ENCODE measurements around the gene MTG2.

The MTG2 gene, protein sequence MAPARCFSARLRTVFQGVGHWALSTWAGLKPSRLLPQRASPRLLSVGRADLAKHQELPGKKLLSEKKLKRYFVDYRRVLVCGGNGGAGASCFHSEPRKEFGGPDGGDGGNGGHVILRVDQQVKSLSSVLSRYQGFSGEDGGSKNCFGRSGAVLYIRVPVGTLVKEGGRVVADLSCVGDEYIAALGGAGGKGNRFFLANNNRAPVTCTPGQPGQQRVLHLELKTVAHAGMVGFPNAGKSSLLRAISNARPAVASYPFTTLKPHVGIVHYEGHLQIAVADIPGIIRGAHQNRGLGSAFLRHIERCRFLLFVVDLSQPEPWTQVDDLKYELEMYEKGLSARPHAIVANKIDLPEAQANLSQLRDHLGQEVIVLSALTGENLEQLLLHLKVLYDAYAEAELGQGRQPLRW

DNA sequence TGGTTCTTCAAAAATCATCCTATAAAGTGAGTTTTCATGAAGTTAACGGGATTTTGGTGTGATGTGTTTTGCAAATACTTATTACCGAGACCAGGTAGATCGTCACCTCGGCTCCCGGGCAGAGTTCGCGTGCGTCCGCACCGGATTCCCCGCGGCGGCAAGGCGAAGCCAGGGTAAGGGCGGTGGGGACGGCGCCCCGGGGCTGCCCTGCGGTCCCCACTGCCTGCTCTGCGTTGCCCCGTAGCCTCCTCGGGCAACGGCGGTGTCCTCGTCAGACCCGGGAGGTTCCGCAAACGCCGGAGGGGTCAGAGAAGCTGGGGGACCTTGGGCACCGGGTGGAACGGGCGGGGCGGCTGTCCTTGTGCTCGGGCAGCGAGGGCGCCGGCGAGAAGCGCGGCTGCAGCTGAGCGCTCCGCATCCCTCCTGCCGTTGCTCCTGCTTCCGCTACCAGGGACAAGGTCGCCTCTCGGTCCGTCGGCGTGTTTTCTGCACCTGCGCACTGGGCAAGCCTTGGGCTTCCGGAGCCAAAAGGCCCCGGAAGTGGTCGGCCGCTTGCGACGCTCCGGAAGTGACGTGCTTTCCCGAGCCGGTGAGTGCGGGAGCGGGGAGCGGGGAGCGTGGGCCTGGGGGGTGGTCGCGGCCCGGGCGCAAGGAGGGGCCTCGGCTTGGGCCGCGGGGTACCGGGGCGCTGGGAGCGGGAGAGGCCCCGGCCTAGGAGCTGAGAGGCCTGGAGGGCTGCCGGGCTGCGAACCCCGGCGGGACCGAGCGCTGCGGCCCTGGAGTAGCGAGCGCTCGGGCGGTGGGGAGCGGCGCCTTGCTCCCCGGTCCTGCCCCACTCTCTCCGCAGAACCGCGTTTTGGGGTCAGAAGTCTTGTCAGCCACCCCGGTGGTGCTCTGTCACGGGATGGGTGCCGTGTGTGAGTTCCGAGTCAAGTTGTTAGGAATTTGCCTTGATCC lies at the start of gene MTG2:
MTG2 (plus strand) TSS at position 560 of the 957 bp plus-strand sequence. CDS start 10,393 bp downstream, outside the sequence.
- H3K27me3 Mint-ChIP-seq = no peaks in the 10 kb centered on the region
- H3K36me3 Mint-ChIP-seq = no peaks in the 10 kb centered on the region
- H3K4me3 Mint-ChIP-seq = peak within 1 kb of the TSS; percentile 98
- H3K9me3 Mint-ChIP-seq = no peaks in the 10 kb centered on the region
- H3K27ac Mint-ChIP-seq = peak within 1 kb of the TSS; percentile 99
- peaks cover 49% of the 10 kb centered on the region for H3K4me1 Mint-ChIP-seq
- peak; percentile 96 for ATAC-seq

DNA sequence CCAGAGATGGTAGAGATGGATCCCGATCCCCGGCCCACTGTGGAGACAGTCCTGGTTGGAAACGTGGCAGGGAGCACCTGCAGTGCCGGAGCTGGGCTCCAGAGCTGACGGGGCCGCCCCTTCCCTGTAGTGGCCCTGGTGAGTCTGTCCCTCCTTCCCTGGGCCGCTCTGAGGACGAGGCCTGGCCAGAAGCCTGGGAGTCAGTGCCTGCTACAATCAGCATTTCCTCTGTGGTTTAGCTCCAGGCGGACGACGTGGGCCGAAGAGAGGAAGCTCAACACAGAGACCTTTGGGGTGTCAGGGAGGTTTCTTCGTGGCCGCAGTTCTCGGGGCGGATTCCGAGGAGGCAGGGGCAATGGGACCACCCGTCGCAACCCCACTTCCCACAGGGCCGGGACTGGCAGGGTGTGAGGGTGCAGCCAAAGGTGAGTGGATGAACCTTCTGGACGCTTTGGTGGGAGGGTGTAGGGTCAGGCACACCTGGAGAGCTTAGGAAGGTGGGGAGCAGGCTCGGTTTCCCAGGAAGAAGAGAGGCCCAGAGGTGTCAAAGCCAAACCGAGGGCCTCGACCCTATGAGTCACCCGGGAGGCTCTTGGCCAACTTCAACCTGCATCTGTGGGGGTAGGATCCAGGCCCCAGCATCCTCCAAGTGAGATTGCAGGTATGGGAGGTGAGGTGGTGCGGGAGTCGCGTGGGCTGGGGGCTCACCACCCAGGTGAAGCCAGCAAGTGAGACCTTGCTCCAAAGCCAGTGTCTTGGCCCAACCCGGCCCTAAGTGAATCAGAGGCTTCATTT lies 49.6 kb upstream of the MTG2 start:
- H3K4me1 Mint-ChIP-seq = peaks cover 60% of the 10 kb centered on the region
- no peak overlapping the region for H3K4me3 Mint-ChIP-seq
- no peak for ATAC-seq
- H3K27me3 Mint-ChIP-seq = no peaks in the 10 kb centered on the region
- peaks cover 85% of the 10 kb centered on the region for H3K36me3 Mint-ChIP-seq
- no peaks in the 10 kb centered on the region for H3K9me3 Mint-ChIP-seq
- peak overlapping the region; percentile 38 for H3K27ac Mint-ChIP-seq

DNA sequence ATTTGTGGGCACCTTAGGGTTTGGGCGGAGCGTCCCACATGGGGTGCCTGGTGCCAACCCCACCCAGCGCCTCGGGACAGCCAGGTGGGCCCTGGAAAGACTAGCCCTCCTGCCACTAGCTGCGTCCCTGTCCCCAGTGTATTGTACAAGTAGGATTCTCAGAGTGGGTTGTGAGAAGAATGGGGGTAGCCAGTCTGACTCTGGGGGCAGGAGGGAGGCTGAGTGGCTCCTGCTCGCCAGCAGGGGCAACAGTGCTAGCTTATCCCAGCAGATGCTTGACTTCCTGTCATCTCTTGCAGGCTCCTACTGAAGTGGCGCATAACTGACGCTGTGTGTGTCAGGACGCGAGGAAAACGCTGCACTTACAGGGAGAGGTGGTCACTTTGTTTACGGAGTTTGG lies 49.0 kb upstream of the MTG2 start:
- Mint-ChIP-seq H3K4me3 (no peak overlapping the region), H3K4me1 (peaks cover 55% of the 10 kb centered on the region), H3K27me3 (no peaks in the 10 kb centered on the region), H3K27ac (peak overlapping the region; percentile 38), H3K36me3 (peaks cover 81% of the 10 kb centered on the region), H3K9me3 (no peaks in the 10 kb centered on the region)
- ATAC-seq = peak; percentile 66

DNA sequence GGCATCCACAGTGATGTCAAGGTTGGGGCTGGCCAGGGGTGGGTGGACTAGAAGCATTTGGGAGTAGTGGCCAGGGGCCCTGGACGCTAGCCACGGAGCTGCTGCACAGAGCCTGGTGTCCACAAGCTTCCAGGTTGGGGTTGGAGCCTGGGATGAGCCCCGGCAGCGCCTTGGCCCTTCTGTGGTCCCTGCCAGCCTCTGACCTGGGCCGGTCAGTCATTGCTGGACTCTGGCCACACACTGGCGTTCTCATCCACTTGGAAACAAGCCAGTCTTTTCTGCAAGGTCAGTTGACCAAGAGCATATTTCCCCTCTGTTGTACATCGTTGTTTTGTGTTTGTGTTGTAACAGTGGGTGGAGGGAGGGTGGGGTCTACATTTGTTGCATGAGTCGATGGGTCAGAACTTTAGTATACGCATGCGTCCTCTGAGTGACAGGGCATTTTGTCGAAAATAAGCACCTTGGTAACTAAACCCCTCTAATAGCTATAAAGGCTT lies 48.0 kb upstream of the MTG2 start:
- no peak overlapping the region for H3K4me3 Mint-ChIP-seq
- no peaks in the 10 kb centered on the region for H3K27me3 Mint-ChIP-seq
- no peaks in the 10 kb centered on the region for H3K9me3 Mint-ChIP-seq
- ATAC-seq = no peak
- no peak overlapping the region for H3K27ac Mint-ChIP-seq
- peaks cover 82% of the 10 kb centered on the region for H3K36me3 Mint-ChIP-seq
- peaks cover 49% of the 10 kb centered on the region for H3K4me1 Mint-ChIP-seq

DNA sequence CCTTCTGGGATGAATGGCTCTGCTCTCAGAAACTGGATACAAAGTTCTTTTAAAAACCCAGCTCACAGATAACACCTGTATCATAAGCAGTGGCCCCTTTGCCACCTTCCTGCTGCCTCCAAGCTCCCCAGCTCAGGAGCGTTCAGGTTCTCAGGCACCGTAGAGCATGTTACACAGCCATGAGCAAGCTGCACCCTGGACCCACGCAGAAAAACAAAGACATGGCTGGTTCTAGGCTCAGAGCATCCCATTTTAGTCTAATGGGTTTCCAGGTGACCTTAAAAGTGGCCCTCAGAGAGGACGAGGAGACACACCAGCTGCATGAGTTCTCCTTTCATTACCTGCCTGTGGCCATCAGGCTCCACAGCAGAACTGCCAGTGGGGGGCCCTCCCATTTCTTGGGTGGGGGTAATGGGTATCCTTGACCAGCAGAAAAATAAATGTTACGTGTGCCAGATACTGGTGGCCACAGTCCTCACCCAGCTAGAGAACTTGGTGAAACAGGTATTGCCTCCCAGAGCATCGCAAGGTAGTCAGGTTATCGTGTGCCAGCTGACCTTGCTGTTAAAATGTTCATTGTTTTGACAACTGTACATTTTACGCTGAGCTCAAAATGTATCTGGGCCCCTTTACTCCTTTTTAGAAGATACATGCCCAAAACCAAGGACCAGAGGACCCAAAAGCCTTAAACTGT lies 47.1 kb upstream of the MTG2 start:
- H3K4me3 Mint-ChIP-seq = no peak overlapping the region
- H3K36me3 Mint-ChIP-seq = peaks cover 80% of the 10 kb centered on the region

DNA sequence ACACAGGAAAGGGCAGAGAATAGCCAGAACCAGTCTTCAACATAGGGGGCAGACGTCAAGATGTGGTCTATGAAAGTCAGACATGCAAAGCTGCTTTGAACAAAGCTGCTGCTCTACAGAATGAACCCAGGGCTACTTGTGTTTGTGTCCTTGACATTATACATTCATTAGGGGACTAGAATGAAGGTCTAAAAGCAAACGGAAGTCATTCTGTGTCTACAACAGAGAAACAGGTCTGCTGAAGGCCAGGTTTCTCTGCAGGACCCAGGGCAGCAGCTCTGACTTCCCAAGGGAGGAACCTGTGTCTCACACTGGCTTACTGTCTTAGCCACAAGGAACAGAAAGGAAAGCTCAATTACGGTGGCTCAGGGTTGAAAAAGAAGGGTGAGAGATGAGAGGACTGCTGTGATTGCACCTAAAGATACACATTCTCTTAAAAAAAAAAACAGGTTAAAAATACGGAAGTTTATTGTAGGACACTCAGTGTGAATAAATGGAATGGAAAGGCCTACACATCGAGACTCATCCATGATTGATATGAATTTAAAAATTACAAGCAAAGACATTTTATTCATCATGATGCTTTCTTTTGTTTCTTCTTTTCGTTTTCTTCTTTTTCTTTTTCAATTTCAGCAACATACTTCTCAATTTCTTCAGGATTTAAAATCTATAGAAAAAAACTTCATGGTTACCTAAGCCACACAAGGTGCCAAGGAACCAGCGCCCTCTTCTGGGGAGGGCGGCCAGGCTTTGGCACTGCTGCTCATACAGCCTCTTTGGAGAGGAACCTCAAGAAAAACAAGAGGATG lies 46.3 kb upstream of the MTG2 start:
- Mint-ChIP-seq H3K27ac (peak overlapping the region; percentile 3), H3K36me3 (peaks cover 76% of the 10 kb centered on the region), H3K4me1 (peaks cover 60% of the 10 kb centered on the region), H3K9me3 (no peaks in the 10 kb centered on the region), H3K27me3 (no peaks in the 10 kb centered on the region), H3K4me3 (no peak overlapping the region)
- ATAC-seq = peak; percentile 75

More for the DNA sequence above, 47.1 kb upstream of the MTG2 start:
- Mint-ChIP-seq H3K4me1 (peaks cover 52% of the 10 kb centered on the region), H3K27ac (peak overlapping the region; percentile 3), H3K27me3 (no peaks in the 10 kb centered on the region), H3K9me3 (no peaks in the 10 kb centered on the region)
- ATAC-seq = no peak

DNA sequence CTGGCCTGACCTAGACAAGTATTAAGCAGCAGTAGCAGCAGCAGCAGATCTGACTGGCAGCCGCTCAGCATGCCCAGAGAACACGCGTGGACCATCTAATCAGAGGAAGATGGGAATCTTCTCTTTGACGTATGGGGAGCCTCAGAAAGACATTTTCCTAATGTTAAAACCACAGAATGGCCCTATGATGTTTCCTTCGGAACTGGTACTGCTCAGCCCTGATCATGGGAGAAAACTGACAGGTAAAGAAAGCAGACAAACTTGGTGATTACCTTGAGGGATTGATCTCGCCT lies 45.8 kb upstream of the MTG2 start:
- Mint-ChIP-seq H3K27ac (peak overlapping the region; percentile 54), H3K27me3 (no peaks in the 10 kb centered on the region), H3K36me3 (peaks cover 72% of the 10 kb centered on the region), H3K9me3 (no peaks in the 10 kb centered on the region), H3K4me1 (peaks cover 62% of the 10 kb centered on the region), H3K4me3 (no peak overlapping the region)
- ATAC-seq = no peak

DNA sequence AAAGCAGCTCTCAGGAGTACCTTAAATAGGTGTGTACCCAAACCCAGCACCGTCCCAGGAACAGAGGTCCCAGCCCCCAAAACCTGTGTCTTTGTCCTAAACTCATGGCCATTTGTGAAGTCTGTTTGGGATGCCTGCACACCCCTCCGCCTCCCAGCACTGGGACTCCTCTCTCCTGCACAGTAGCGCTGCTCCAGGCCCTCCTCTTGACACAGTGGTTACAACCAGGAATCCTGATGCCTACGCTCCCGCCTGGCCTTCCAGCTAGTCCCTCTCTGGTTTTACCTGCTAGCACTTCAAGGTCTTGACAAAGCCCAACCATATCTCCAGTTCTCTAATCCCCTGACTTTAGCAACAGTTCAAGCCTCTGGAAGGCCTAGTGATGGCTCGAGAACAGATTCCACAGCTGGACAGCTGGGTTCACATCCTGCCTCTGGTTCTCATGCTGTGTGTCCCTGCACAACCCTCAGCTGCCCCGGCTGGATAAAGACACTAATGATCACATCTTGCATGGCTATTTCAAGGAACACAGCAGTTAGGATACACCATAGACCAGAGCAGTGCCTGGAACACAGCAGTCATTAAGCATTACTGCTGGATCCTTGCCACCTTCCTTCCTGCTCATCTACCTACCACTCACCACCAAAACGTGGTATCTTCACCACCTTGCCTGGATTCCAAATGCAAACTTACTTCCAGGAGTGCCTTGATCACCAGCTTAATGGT lies 45.2 kb upstream of the MTG2 start:
- Mint-ChIP-seq H3K27me3 (no peaks in the 10 kb centered on the region), H3K27ac (peak overlapping the region; percentile 54), H3K9me3 (no peaks in the 10 kb centered on the region), H3K4me1 (peaks cover 59% of the 10 kb centered on the region), H3K4me3 (no peak overlapping the region), H3K36me3 (peaks cover 66% of the 10 kb centered on the region)
- no peak for ATAC-seq

DNA sequence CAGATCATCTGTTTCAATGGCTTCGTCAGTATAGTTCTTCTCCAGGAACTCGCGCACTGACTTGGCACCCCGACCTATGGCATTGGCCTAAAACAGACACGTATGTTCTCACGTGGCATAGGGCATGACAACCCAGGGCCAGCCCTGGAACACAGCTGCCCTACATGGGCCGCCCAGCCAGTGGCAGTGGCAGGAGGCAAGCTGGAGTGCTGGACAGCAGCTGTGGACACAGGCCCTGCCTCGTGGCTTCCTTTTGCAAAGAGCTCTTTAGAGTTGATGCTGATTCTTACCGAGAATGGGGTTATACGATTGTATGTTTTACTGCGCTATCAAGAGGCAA lies 44.7 kb upstream of the MTG2 start:
- Mint-ChIP-seq H3K36me3 (peaks cover 62% of the 10 kb centered on the region), H3K9me3 (no peaks in the 10 kb centered on the region), H3K4me3 (no peak overlapping the region), H3K27me3 (no peaks in the 10 kb centered on the region), H3K4me1 (peaks cover 54% of the 10 kb centered on the region), H3K27ac (peak overlapping the region; percentile 54)
- ATAC-seq = no peak

DNA sequence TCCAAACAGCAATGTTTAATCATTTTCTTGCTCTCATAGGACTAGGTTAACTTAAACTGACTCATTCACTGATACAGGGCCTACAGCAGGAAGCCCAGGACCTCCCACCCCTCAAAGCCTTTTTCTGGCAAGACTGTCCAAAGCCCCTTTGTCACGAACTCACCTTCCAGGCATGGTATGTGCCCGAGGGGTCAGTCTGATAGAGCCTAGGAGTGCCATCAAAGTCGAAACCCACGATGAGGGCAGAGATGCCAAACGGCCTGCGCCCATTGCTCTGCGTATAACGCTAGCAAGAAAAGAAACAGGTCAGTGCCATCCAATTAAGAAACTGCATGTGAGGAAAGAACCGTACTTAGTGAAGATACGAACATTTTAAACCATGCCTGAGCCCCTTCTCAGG lies 43.9 kb upstream of the MTG2 start:
- peaks cover 54% of the 10 kb centered on the region for H3K36me3 Mint-ChIP-seq
- peaks cover 46% of the 10 kb centered on the region for H3K4me1 Mint-ChIP-seq
- no peak for ATAC-seq
- no peaks in the 10 kb centered on the region for H3K27me3 Mint-ChIP-seq
- H3K27ac Mint-ChIP-seq = no peak overlapping the region
- no peak overlapping the region for H3K4me3 Mint-ChIP-seq
- H3K9me3 Mint-ChIP-seq = no peaks in the 10 kb centered on the region

DNA sequence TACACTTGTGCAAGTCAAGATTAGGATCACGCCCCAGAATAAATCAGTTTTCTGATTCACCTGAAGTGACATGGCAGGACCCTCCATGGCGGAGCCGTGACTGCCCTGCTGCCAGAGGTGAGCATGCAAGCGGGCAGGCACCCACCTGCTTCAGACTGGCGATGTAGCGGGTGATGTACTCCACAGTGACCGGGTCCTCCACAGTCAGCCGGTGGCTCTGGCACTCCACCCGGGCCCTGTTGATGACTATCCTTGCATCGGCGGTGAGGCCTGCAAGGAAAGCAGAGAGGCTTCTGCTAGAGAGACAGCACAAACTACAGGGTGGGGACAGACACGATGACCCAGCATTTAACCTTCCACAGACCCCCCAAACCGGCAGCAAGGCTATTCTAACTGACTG lies 43.2 kb upstream of the MTG2 start:
- ATAC-seq = no peak
- no peaks in the 10 kb centered on the region for H3K9me3 Mint-ChIP-seq
- H3K4me3 Mint-ChIP-seq = no peak overlapping the region
- peaks cover 48% of the 10 kb centered on the region for H3K4me1 Mint-ChIP-seq
- H3K27ac Mint-ChIP-seq = no peak overlapping the region
- peaks cover 47% of the 10 kb centered on the region for H3K36me3 Mint-ChIP-seq
- no peaks in the 10 kb centered on the region for H3K27me3 Mint-ChIP-seq

DNA sequence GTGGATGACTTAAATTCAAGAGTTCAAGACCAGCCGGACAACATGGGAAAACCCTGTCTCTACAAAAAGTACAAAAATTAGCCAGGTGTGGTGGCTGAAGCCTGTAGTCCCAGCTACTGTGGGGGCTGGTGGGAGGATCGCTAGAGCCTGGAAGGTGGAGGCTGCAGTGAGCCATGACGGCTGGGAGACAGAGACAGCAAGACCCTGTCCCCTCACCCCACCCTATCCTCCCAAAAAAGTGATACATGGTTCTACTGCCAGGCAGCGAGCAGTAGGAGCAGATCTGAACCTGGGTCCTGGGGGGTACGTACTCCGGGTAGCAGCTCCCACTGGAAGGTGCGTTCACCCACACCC lies 41.8 kb upstream of the MTG2 start:
- no peaks in the 10 kb centered on the region for H3K9me3 Mint-ChIP-seq
- peaks cover 41% of the 10 kb centered on the region for H3K36me3 Mint-ChIP-seq
- no peaks in the 10 kb centered on the region for H3K27me3 Mint-ChIP-seq
- H3K27ac Mint-ChIP-seq = peak overlapping the region; percentile 85
- peak overlapping the region; percentile 86 for H3K4me3 Mint-ChIP-seq
- peaks cover 61% of the 10 kb centered on the region for H3K4me1 Mint-ChIP-seq
- ATAC-seq = no peak

DNA sequence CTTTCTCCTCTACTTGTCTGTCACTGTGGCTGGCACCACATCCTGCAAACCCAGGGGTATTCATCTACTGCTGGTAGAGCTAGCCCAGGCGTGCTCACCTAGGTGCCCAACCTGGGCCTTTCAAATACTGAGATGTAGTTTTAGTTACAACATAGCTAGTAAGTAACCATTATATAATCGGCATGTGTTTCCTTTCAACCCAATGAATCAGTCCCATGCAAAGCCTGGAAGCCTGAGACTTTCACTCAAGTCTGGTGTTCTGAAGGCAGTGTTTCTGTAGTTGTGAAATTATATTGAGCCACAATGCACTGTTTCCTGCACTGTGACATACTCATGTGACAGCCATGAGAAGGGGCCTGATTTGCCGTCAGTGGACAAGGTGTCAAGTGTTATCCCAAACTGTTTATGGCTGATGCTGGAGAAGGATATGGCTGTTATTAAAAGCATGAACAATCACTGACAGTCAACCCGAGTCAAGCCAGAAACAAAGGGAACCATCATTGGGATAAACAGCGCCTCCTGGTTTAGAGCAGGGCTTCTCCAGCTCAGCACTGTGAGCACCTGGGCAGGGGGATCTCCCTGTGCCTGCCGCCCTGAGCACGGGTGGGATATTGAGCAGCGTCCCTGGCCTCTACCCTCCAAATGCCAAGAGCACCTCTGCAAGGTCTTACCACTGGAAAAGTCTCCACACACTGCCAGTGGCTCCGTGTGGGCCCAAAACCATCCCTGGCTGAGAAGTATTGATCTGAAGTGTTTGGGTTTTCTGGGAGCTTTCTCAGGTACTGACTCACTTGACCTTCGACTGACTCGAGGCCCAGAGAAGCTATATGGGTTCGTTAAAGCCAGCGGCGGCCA lies 41.2 kb upstream of the MTG2 start:
- ATAC-seq = no peak
- Mint-ChIP-seq H3K27ac (peak overlapping the region; percentile 85), H3K36me3 (peaks cover 35% of the 10 kb centered on the region), H3K4me1 (peaks cover 57% of the 10 kb centered on the region), H3K4me3 (peak overlapping the region; percentile 86), H3K9me3 (no peaks in the 10 kb centered on the region), H3K27me3 (no peaks in the 10 kb centered on the region)

All from stimulated activated memory B cell treated with anti-CD40 and anti-IgM and Interleukin-4, amounts not matched to agents 10 μg/mL and 1 μg/mL and 100 μg/mL, for 72 hours (primary cell).